LNCAP (cell line): ENCODE measurements around the gene RMI1.

ENCODE experiments used
- TF ChIP-seq, protein P1 (sequence below): fragments of 450-650 bp; IDR thresholded peaks from 2 replicates; pipeline ENCODE4 v1.5.1; 2017; ENCODE audit warnings: mild to moderate bottlenecking

RMI1 gene

DNA sequence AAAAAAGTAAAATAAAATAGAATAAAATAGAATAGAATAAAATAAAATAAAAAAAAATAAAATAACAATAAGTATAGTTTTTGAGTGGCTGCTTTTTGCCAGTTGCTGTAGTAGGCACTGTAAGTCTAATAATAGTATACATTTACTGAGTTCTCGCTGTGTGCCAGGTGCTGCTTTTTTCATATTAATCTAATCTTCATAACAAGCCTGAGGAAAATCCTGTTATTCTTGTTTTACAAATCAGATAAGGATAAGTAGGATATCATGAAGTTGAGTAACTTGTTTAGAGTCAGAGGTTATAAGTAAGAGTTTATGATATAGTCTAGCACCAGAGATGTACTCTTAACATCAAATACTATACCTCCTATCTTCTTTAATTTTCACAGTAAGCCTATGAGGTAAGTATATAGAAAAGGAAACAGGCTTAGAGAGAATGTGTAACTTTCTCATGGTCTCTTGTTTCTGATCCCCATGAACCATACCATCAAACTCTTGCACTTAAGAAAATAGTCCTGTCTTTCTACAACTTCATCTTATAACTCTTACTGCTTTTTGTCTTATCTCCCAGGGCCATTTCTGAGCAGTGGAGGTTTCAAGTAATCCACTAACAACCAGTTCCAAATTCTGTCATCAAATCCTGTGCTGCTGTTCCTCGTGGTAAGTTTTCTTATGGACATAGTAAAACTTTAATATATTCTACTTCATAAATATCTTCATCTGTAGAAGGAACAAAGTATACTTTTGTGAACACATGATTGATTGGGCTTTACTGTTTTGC, 18.7 kb downstream of the RMI1 start:
- TF ChIP-seq, protein P1, sequence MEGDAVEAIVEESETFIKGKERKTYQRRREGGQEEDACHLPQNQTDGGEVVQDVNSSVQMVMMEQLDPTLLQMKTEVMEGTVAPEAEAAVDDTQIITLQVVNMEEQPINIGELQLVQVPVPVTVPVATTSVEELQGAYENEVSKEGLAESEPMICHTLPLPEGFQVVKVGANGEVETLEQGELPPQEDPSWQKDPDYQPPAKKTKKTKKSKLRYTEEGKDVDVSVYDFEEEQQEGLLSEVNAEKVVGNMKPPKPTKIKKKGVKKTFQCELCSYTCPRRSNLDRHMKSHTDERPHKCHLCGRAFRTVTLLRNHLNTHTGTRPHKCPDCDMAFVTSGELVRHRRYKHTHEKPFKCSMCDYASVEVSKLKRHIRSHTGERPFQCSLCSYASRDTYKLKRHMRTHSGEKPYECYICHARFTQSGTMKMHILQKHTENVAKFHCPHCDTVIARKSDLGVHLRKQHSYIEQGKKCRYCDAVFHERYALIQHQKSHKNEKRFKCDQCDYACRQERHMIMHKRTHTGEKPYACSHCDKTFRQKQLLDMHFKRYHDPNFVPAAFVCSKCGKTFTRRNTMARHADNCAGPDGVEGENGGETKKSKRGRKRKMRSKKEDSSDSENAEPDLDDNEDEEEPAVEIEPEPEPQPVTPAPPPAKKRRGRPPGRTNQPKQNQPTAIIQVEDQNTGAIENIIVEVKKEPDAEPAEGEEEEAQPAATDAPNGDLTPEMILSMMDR = no peak

DNA sequence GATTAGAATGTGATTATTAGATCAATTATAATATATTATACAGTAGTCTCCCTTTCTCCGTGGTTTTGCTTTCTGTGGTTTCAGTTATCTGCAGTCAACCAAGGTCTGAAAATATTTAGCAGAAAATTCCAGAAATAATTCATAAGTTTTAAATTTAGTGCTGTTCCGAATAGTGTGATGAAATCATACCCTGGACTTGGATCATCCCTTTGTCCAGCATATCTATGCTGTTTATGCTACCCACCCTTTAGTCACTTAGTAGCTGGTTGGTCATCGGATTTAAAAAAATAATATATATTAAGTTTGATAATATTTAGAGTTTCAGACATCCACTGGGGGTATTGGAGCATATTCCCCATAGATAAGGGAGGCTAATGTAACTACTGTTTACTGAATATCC, 19.6 kb downstream of the RMI1 start:
- TF ChIP-seq, protein P1 = no peak

DNA sequence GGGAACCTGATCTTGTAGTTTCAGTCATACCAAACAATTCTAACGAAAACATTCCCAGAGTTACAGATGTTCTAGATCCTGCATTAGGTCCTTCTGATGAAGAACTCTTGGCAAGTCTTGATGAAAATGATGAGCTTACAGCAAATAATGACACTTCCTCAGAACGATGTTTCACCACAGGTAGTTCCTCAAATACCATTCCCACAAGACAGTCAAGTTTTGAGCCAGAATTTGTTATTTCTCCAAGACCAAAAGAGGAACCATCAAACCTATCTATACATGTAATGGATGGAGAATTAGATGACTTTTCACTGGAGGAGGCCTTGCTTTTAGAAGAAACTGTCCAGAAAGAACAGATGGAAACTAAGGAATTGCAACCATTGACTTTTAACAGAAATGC, 21.0 kb downstream of the RMI1 start:
- TF ChIP-seq, protein P1 = no peak

DNA sequence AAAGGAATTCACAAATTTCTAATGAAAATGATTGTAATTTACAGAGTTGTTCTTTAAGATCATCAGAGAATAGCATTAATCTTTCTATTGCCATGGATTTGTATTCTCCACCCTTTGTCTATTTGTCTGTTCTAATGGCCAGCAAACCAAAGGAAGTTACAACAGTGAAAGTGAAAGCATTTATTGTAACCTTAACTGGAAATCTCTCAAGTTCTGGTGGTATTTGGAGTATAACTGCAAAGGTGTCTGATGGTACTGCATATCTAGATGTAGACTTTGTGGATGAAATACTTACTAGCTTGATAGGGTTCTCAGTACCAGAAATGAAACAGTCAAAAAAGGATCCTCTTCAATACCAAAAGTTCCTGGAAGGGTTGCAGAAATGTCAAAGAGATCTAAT, 21.7 kb downstream of the RMI1 start:
- TF ChIP-seq, protein P1 = no peak

DNA sequence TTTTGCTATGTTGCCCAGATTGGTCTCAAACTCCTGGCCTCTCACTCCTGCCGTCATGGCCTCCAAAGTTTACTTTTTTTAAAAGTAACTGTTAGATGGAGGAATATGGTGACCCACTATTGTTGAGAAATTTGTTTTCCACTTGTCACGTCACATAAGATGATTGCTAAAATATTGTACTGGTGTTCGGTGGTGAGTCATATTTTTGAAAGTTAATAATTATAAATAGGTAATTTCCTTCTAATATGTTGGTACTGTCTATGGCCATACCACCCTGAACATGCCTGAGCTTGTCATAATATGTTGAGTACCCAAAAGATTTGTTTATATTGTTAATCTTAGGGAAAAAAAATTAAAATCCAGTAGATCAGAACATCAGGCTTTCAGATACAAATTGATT, 22.6 kb downstream of the RMI1 start:
- TF ChIP-seq, protein P1 = no peak

DNA sequence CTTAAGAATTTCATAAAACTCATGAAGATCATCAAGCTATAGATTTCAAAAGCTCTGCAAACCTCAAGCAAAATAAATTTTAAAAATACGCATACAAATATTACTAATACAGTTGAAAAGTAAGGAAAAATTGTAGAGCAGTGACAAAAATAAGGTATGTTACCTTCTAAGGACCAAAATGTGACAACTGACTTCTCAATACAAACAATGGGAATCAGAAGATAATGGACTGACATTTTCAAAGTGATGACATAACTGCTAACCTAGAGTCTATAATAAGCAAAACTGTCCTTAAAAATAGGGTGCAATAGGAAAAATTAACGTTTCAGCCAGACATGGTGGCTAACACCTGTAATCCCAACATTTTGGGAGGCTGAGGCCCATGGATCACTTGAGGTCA, 27.1 kb downstream of the RMI1 start:
- TF ChIP-seq, protein P1 = no peak

DNA sequence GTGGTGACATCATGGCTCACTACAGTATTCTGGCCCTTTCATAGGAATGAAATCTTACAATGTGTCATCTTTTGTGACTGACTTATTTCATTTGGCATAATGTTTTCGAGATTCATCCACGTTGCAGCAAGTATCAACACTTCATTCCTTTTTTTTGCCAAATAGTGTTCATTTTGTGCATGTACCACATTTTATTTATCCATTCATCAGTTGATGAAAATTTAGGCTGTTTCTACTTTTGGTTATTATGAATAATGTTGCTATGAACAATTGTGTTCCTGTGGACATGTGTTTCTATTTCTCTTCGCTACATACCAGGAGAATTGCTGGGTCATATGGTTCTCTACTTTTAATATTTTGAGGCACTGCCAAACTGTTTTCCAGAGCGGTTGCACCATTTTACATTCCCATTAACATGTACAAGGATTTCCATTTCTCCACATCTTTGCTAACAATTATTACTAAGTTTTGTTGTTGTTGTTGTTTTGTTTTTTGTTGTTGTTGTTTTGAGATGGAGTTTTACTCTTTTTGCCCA, 43.5 kb downstream of the RMI1 start:
- TF ChIP-seq, protein P1 = no peak
